Measurements from ENCODE around the gene MAOB.

- no peak for TF ChIP-seq POLR2A (IDR thresholded peaks at IDR 0.05; ENCODE audit: low read depth, low read length)
- no peak for TF ChIP-seq JUN (IDR thresholded peaks at IDR 0.05; ENCODE audit: borderline replicate concordance, insufficient read depth, insufficient read length, low read depth)
- no peak for TF ChIP-seq CTCF (IDR thresholded peaks at IDR 0.05; ENCODE audit: extremely low read depth in 1 of 2, insufficient read depth in 1 of 2, low read depth in 1 of 2, low read length in 2 of 2)
- TF ChIP-seq EZH2 (IDR thresholded peaks at IDR 0.05; ENCODE audit: borderline replicate concordance, low read depth, low read length, severe bottlenecking) = no peak
These were observed 10.2 kb upstream of the MAOB start for GRCh38 chrX:43892336-43892870.

Measured in endothelial cell of umbilical vein (primary cell).